AG04449 (cell line): ENCODE measurements around the gene HDAC1.

Source experiments
- CTCF ChIA-PET: fragments of 350-600 bp; formaldehyde crosslinking; extraction: SDS; loops from one replicate; lab custom pipeline; 2021; ENCODE audit warnings: antibody characterized with exemption; lab: Yijun Ruan, JAX
- POLR2A ChIA-PET: fragments of 400-600, 350-600 bp; formaldehyde crosslinking; extraction: SDS; loops from one replicate; lab custom pipeline; 2020; ENCODE audit warnings: antibody characterized with exemption, inconsistent platforms; lab: Yijun Ruan, JAX
- DNase-seq: peaks from one replicate; pipeline ENCODE4 v3.0.0-alpha.2; 2010; ENCODE audit warnings: low read depth, low spot score
- H3K4me3 ChIP-seq: 2 replicates; pipeline ENCODE4 v1.5.1; 2011; ENCODE audit warnings: low read depth, mild to moderate bottlenecking, control low read depth, low read length
- TF ChIP-seq, protein P1 (sequence below): IDR thresholded peaks from one replicate; pipeline ENCODE4 v1.5.1; 2011; ENCODE audit warnings: mild to moderate bottlenecking, moderate library complexity, low read length, control low read depth, inconsistent platforms; ENCODE audit not compliant: insufficient read depth; ENCODE audit errors: missing control alignments

The HDAC1 gene

GRCh38 chr1:32303997-32304622 lies 12.2 kb downstream of the HDAC1 start:
- TF ChIP-seq, protein P1, sequence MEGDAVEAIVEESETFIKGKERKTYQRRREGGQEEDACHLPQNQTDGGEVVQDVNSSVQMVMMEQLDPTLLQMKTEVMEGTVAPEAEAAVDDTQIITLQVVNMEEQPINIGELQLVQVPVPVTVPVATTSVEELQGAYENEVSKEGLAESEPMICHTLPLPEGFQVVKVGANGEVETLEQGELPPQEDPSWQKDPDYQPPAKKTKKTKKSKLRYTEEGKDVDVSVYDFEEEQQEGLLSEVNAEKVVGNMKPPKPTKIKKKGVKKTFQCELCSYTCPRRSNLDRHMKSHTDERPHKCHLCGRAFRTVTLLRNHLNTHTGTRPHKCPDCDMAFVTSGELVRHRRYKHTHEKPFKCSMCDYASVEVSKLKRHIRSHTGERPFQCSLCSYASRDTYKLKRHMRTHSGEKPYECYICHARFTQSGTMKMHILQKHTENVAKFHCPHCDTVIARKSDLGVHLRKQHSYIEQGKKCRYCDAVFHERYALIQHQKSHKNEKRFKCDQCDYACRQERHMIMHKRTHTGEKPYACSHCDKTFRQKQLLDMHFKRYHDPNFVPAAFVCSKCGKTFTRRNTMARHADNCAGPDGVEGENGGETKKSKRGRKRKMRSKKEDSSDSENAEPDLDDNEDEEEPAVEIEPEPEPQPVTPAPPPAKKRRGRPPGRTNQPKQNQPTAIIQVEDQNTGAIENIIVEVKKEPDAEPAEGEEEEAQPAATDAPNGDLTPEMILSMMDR: no peak
- ChIA-PET CTCF (interaction anchor here (0.8 to 5.4 kb wide), 6 partner anchors 11 to 88 kb away, joined by 3 to 16 read pairs (median 4); partner anchors contain the start of gene FAM167B), POLR2A (interaction anchor here (0.6 to 1.4 kb wide), 3 partner anchors 13 to 38 kb away, joined by 4 to 5 read pairs (median 4); partner anchors contain the start of genes HDAC1 and MARCKSL1)
- peak; percentile 29 for DNase-seq
- H3K4me3 ChIP-seq: no peak overlapping the region

DNA sequence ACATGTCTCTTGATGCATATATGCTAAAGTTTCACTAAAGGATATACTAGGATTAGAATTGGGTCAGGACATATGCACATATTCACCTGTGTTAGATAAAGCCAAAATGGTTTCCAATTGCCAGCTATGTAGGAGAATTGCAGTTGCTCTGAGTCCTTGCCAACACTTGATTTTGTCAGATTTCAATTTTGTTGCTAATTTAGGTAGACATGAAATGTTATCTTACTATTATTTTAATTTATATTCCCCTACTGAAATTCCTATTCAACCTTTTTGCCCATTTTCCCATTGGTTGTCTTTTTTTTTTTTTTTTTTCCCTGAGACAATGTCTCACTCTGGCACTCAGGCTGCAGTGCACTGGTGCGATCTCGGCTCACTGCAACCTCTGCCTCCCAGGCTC lies 13.4 kb downstream of the HDAC1 start:
- CTCF ChIA-PET: interaction anchor here (1.0 to 5.4 kb wide), 3 partner anchors 11 to 89 kb away, joined by 3 to 16 read pairs (median 14); no protein-coding TSS in a partner anchor
- no peak overlapping the region for H3K4me3 ChIP-seq
- DNase-seq: no peak
- TF ChIP-seq, protein P1: no peak
- POLR2A ChIA-PET: no interaction called here

GRCh38 chr1:32307324-32307723 lies 15.4 kb downstream of the HDAC1 start:
- POLR2A ChIA-PET: interaction anchor here (1.6 kb wide), 1 partner anchor 29 kb away, joined by 8 read pairs; the partner anchor contains the start of gene MARCKSL1

DNA sequence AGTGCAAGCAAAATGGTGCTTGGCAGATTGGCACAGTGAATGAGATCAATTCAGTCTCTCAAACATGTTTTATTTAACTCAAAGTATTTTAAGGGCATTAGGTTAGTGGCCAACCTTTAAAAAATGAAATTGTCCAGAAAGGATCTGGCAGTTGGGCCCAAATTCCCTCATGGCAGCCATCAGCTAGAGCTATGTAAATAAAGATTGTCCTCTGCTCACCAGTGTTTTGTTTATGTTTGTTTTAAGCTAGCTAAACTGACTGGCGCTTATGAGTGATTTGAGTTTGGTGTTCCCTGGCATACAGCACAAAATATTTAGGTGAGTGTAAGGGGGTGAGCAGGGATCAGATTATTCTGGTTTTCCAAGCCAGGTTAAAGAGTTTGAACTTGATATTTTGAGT lies 18.1 kb downstream of the HDAC1 start:
- no peak overlapping the region for H3K4me3 ChIP-seq
- TF ChIP-seq, protein P1: no peak
- CTCF ChIA-PET: no interaction called here
- POLR2A ChIA-PET: no interaction called here
- DNase-seq: no peak

More at GRCh38 chr1:32307324-32307723, 15.4 kb downstream of the HDAC1 start:
- CTCF ChIA-PET: interaction anchor here (1.2 to 5.4 kb wide), 5 partner anchors 9 to 91 kb away, joined by 3 to 16 read pairs (median 4); no protein-coding TSS in a partner anchor
- no peak for DNase-seq
- H3K4me3 ChIP-seq: no peak overlapping the region
- TF ChIP-seq, protein P1: no peak

DNA sequence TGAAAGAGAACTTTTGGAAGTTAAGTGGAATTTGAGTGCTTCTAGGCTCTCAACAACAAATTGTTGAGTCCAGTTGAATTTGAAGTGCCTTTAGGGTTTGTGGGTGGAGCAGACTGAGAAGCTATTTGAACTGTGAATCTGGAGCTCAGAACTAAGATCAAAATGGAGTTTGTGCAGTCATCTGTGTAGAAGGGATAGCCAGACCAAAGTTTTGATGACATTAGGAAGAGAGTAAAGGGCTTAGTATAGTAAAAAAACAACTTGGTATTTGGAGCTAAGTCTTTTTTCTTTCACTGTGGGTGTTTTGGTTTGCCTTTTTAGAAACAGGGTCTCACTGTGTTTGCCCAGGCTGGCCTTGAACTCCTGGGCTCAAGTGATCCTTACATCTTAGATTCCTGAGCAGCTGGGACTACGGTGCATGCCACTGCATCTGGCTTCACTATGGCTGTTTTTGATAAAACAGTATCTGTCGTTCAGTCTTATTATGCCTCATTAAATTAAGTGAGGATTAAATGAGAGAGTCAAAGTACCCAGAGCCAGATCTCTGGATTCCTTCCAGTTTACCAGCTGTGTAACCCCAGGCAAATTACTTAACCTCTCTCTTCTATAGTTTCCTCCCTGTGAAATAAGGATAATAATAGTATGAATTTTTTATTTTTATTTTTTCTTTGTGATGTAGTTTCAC lies 20.0 kb downstream of the HDAC1 start:
- CTCF ChIA-PET: interaction anchor here (0.8 to 2.0 kb wide), 3 partner anchors 88 to 98 kb away, joined by 3 to 10 read pairs (median 3); no protein-coding TSS in a partner anchor
- no peak for DNase-seq
- no peak overlapping the region for H3K4me3 ChIP-seq
- POLR2A ChIA-PET: no interaction called here
- TF ChIP-seq, protein P1: no peak

DNA sequence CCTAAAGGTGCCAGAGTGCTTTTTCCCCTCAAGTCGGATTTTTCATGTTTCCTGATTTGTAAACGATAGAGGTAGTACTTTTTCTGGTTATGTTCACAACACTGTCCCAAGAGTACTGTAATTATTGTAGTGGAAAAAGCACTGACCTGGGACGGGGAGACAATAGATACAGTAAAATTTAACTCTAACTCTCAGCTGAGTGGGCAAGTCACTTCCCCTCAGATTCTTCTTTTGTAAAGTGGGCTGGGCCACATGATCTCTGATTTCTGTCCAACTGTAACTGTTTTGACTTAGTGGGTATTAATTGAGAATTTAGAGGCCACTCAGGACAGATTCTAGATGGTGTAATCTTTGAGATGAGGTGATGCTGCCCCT lies 25.0 kb downstream of the HDAC1 start:
- ChIA-PET POLR2A (interaction anchor here (1.6 kb wide), 1 partner anchor 19 kb away, joined by 5 read pairs; the partner anchor contains the start of gene MARCKSL1), CTCF (interaction anchor here (0.8 to 6.4 kb wide), 12 partner anchors 8 to 103 kb away, joined by 3 to 103 read pairs (median 4); no protein-coding TSS in a partner anchor)
- H3K4me3 ChIP-seq: no peak overlapping the region
- TF ChIP-seq, protein P1: no peak
- DNase-seq: no peak
